GM19438 (cell line): ENCODE measurements around the gene CCDC102A.

Experiments used
- ATAC-seq: cut with Tn5 transposase; IDR thresholded peaks from one replicate; pipeline ENCODE4 v1.9.1; 2021; ENCODE audit warnings: low read depth; ENCODE audit not compliant: unreplicated experiment

Gene CCDC102A

DNA sequence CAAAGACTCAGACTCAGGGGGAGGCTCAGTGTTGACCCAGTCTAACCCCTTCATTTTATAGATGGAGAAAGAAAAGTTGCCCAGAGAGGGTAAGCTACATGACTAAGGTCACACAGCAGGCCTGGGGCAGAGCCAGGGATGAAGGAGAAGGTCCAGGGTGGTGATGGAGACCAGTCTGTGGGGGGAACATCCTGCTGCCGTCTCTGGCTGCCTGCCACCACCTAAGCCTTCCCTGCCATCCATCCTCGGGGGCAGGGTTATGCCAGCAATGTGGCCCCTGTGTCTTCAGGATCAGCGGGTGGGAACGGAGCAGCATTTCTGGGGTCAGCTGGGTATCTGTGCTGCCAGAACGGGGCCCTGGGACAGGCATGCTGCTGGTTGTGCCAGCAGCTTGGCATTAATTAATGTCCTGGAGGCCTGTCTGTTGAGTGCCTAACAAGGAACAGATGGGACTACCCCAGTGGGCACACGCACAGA is 55.6 kb downstream of the CCDC102A start:
- ATAC-seq = no peak

DNA sequence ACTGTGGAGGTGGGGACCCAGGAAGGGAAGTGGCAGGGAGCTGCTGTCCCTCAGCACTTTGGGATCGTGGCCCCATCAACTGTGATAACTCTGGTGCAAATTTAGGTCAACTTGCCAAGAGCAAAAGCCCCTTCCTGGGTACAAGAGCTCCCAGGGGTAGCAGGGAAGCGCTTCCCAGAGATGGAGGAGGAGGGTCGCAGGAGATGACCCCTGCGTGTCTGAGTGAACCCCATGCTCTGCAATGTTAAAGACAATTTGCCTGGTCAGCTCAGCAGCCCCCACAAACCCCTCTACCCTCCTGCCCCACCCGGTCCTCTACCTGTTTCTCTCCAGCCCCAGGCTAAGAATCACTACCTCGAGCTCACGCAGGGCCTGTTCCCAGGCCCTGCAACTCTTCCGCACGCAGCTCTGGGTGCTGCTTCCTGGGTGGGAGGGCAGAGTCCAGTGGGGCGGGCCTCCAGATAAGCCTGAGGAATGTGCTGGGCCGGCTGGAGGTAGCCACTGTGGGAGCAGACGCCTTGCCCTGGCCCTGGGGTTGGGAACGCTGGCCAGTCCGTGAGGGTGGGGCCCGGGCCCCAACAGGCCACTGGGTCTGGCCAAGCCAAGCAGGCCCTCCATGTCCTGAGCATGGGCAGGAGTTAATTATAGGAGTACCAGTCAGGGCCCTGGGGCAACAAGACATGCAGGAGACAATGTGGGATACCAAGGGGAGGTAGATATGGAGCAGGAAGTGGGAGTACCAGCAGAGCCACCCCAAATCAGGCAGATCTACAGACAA is 56.2 kb downstream of the CCDC102A start:
- ATAC-seq = no peak

DNA sequence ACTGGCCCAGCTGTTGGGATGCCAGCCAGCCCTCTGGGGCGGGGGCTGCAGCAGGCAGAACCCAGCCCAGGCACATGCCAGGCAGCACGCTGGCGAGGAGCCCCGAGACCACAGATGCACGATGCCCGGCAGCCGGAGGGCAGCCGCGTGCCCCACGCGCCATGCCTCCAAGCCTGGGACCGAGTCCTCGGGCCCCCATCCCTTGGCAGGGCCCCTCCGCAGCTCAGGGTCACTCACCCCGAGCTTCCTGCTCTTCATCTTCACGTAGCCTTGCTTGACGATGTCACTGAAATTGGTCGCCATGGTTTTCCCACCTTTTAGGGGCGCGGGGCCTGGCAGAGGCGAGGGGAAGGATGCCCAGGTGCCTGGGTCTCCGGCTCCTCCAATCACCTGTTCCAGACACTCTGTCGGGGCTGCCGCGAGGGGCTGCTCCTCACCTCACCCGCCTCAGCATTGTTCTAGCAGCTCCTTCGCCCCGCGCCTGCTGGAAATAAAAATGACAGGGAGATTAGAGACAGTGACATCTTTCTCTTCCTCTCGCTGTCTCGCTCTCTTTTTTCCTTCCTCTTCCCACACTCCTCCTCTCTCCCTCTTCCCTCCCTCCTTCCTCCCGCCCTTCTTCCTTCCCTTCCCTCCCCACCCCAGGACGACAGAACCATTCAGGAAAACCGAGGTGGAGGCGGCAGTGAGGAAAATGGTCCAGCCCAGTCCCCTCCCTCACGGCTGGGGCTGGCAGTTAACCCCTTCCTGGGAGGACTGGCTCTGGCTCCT is 57.0 kb downstream of the CCDC102A start:
- ATAC-seq = no peak

DNA sequence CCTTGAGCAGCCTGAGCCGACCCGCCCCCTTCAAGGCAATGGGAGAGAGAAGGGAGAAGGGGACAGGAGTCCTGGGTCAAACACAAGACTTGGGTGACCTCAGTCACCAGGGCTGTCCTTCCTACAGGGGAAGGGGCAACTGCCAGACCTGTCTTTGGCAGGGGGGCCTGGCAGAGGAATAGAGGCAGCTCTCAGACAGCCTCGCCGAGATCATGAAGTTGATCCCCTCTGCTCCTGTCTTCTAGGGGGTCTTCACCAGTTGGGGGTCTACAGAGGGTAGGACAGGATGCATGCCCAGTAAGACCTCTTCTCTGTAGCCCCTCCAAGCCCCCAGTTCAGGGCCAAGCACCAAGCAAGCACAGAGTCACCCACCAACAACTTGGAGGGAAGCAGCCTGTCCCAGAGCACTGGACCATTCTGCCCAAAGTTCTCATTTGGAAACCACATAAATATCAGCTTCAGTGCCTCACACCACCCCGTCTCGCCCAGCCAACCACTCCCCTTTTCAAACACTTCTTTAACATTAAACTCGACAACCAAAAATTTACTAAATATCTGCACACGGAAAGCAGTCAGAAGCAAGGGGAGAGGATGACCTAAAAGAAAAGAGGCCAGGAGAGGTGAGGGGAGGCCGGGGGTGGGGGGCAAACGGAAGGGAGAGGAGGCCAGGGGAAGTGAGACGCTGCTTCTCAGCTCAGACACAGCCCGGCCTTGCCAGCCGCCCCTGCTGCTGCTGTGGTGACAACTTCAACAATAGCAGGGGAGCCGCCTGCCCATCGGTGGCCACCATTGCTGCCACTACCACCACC is 57.8 kb downstream of the CCDC102A start:
- no peak for ATAC-seq

DNA sequence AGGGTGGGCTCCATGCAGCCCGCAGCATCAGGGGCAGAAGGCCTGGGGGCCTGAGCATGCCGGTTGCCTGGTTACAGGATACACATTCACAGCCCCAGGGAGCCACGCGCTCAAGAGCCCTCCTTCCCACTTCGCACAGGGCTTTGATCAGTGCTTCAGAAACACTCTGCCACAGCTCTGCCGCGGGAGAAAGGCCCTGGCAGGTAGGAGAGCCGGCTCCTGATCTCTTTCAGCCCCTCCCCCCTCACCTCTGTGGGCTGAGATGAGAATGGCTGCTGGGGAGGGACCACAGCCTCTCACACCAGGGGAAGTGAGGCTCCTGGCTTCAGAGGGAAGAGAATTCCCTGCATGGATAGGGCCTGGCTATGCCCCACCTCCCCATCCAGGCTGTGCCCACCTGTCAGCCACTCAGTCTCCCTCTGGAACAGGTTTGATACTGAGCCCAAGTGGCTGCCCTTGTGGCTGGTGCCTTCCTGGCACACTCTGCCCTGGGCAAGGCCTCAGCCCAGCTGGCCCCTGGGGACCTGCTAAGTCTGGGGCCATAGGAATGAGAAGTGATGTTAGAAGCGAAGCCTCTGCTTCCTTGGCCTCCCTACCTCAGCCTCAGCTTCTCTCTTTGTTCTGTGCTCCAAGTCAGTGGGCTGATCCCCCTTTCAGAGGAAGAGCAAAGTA is 58.7 kb downstream of the CCDC102A start:
- ATAC-seq = no peak

DNA sequence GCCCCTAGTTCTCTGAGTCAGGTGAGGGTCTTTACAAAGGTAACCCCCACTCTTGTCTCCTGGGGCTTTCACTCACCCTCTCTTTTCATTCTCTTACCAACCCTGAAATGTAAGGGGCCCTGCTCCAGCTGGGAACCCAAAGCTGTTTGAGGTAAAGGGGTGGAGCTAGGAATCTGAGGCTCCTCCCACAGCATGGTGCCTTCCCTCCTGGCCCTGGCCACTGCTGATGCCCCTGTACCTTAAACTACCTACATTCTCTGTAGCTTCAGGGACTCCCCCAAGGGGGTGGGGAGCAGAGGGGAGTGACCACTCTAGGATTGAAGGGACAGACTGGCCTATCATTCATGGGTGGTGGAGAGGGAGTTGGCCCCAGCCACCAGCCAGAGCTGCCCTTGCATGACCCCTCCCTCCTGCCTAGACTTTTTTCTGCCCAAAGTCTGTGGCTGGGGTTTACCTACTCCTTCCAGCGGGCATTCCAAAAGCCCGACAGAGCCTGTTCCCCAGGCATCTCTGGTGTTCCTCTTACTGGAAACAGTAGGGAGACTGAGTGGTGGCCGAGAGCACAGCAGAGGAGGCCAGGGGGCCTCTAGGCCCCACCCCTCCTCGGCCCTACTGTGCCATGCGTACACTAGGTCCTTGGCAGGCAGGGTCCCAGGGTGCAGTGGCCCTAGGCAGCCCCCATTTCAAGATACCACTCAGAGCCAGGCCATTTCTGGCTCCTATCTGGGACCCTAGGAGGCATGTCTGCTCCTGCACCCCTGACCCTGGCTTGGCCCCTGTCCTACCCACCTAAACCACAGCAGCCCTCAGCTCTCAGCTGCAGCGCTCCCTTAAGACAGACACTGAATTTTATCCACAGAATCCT is 59.6 kb downstream of the CCDC102A start:
- no peak for ATAC-seq

DNA sequence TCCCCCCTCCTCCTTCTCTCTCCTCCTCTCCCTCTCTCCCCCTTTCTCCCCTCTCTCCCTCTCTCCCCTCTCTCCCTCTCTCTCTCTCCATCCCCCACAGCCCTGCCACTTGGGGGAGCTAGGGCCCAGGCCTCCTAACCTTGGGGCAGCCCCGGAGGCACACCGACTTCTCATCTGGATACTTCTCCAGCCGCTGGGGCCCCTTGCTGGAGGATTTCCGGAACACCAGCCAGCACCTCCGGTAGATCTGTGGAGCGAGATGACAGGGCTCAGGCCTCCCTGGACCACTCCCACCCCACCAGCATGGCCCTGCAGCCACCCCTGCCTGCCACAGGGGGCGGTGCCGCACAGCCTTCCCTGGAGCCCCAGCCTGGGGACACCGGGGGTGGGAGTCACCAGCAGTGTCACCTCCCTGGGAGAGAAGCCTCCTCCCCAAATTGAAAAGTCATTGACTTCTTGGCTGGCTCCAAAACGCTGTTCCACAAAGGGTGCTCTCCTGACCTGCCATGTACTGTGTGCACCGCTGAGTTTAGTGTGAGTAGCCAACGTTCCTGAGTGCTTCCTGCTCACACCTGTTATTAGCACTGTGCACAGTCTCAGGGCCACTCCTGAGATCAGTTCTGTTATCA is 60.5 kb downstream of the CCDC102A start:
- peak; percentile 95 for ATAC-seq

DNA sequence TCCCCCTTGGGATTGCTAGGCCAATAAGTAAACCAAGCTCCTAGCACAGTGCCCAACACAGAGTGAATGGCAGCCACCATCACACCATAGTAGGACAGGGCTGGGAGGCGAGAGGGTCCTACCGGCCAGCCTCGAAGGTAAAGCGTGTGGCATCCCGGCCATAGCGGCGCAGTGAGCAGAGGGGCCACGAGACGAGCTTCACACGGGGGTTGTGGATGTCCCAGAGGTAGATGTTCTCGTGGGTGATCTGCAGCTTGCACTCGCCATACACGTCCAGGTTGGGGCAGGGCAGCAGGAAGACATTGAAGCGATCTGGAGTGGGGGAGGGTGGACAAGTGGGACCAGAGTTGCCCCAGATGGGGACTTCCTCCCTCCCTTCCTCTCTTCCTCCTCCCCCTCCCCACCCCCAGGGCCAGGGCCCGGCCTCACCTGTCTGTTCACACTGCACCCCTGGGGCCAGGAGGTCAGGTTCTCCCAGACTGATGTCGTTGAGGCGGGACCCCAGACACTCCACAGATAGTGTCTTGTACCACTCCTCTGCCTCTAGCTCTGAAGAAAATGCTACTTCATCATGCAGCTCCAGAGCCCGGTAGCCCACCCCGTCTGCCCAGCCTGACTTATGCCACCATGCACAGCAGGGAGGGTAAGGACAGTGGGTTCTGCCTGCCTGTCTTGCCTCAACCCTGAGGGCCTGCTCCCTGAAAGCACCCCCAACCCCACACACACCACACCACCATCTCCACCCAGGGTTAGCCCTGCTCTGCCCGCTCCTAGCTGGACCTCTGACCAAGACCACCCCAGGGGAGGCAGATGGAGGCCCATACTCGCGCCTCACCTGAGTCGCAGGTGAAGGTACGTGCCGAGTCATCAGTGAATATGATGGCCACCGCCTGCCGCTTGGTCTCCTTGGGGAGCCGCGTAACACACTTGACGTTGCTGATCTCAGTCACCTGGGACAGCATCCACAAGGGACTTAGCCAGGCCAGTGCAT is 61.4 kb downstream of the CCDC102A start:
- ATAC-seq = no peak

DNA sequence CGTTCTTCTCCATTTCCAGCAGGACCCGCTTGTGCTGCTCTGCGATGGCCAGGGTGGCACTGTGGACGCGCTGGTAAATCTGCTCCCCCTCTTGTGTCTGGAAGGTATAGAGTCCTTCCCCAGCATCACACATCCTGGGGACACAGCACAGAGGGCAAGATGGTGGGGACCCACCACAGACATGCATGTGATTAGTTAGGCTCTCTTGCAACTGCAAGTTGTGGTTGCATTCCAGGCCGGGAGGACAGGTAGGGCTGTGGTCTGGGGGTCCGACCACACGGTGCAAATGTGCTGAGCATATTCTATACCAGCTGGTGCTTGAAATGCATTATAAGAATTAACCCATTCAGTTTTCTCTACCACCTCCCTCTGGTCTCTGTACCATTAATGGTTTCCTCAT is 62.5 kb downstream of the CCDC102A start:
- ATAC-seq = no peak

DNA sequence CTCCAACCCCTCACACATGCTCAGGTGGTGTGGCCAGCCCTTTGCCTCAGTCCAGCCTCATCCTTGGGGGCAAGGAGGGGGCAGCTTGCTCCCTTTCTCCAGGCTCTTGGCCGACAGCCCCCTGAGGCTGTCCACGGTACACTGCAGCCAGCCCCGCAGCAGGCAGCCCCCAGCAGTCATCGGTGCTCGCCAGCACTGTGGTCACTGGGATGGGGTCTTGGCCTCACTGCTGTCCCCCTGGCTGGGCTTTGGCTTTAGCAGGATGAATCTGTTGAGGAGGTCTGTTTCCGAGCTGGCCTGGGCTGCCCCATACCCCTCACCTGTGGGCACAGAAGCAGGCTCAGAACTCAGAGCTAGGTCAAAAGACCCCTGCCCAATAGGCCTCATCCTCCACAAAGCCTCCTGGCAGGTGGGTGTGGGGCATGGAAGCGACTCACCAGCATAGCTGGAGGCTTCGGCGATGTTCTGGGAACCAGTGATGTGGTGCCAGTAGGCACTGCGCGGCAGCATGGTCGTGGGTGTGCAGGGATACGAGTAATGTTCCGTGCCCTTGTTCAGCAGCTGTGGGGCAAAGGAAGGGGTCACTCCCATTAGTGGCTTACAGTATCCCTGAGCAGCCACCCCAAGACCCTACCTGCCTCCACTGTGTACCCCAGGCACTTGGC is 63.1 kb downstream of the CCDC102A start:
- ATAC-seq = no peak

DNA sequence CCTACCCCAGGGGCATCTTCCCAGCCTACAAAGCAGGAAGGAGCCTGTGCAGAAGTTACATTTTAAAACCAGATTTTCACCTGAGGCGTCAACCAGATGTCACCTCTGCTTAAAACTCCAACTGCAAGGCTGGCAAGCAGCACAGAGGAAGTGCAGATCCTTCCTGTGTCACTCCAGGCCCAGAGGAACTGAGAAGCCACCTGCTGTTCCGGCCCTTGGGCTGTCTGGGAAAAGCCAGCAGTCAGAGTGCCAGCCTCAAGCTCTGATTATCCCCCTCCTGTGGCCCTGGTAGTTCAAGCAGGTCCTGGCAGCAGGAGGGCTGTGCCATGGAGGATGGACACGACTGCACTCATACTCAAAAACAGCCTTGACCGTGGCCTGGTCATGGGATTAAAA is 63.7 kb downstream of the CCDC102A start:
- ATAC-seq = no peak

DNA sequence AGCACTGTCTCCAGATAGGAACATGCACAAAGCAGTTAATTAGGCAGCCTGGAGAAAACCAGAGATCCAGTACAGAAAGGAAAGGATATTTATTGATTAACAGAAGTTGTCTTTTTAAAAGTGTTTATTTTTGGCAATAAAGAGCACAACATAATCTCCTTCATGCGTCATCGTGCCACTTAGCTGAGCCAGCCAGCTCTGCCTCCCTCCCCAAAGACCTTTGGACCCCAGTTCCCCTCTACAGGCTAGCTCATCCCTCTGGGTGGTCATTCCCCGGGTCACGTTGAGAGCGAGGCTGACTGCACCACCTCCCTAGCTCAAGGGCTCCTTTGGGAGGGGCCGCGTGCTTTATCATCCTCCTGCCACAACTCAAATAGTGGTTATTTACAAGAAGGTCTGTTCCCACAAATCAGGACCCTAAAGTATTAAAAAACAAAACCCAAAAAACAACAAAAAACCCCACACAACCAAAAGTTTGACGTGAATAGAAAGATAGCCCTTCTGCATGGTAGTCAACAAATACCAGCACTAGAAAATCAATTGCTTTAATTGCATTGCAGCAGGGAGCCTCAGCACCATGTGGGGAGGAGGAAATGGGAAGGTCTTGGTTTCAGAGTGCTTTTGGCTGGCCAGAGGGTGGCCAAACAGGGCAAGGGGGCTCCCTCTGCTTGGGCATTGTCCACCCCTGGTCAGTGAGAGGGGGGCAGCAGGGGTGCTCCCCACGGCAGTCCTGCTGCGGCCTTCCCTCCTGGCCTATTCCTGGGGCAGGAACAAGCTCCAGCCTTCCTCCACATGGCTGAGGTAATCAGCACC is 64.3 kb downstream of the CCDC102A start:
- no peak for ATAC-seq

DNA sequence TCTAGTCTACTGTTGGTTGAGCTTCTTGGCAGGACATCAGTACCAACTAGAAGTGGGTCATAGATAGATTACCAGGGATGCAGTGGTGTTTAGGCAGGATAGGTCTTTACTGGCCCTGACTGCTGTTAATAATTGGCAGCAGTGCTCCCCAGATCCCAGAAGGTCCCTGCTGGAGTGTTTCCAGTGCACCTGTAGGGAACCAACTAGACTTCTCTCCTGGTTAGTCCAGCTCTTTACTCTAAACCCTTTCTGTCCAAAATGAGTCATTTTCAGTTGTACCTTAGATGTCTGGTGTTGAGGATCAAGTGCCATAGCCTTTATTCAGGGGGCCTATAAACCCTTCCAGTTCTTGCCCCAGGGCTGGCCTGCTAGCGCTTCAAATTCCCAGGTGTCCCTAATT is 65.2 kb downstream of the CCDC102A start:
- no peak for ATAC-seq

DNA sequence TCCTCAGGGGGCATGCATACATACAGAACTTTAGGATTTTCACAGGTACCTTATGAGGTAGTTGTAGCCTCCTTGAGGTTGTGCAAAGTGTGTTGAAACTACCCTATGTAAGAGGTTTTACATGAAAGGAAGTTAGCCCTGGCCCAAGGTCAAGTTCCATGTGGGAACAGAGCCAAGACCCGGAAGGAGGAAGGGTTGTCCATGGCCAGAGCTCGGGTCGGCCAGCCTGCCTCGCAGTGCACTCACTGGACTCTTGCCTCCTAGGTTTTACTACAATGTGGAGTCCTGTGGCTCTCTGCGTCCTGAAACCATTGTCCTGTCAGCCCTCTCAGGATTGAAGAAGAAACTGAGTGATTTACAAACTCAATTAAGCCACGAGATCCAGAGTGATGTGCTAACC is 65.7 kb downstream of the CCDC102A start:
- ATAC-seq = no peak

DNA sequence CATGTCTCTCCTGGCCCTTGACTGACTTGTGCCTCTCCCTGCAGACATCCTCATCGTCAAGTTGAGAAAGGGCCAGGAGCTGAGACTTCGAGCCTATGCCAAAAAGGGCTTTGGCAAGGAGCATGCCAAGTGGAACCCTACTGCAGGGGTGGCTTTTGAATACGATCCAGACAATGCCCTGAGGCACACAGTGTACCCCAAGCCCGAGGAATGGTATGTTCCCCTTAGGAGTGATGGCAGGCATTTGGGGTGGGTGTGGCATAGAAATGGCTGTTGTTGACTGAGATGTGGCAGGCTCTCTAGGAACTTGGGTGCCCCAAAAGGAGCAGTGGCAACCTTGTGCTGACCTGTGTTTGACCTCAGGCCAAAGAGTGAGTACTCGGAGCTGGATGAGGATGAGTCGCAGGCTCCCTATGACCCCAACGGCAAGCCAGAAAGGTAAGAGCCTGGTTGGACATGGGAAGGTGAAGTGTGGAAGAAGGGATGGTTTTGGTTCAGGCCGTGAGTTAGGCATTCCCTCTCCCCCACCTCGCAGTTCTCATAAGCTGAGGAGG is 66.4 kb downstream of the CCDC102A start:
- ATAC-seq = no peak

DNA sequence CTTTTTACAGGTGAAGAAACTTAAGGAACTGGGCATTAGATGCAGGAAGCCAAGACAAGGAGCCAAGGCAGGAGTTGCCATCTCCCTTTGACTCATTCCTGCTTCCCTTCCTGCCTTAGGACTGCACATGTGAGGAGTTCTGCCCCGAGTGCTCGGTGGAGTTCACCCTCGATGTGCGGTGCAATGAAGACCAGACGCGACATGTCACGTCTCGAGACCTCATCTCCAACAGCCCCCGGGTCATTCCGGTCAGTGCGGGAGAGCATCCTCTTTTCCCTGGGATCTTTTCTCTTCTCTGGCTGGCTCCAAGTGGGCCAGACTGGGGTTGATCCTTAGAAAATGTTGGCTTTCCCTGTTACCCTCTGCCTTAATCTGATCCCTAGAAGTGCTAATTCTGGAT is 67.3 kb downstream of the CCDC102A start:
- no peak for ATAC-seq
